Suprapubic skin (tissue), 4 donors: ENCODE measurements around the gene ZFP90.

Experiments used
- POLR2A ChIP-seq, 2 donors: fragments of 450-650 bp; IDR thresholded peaks; one replicate each; pipeline ENCODE4 v1.6.1; 2017; ENCODE audit warnings: antibody characterized with exemption in 2 of 2, mild to moderate bottlenecking in 2 of 2, moderate library complexity in 2 of 2
- POLR2AphosphoS5 ChIP-seq, 3 donors: sonication (generic); formaldehyde crosslinking; IDR thresholded peaks; one replicate each; pipeline ENCODE4 v1.6.1; 2017; ENCODE audit warnings: antibody characterized with exemption in 3 of 3
- TF ChIP-seq, protein P1 (sequence below), 2 donors: fragments of 200-600 bp in 1 of 2; fragments of 450-650 bp in 1 of 2; sonication (generic) in 1 of 2; IDR thresholded peaks; one replicate each; pipeline ENCODE4 v1.5.1; 2016 to 2019; ENCODE audit warnings: antibody characterized with exemption in 2 of 2, mild to moderate bottlenecking in 1 of 2, moderate library complexity in 1 of 2

DNA sequence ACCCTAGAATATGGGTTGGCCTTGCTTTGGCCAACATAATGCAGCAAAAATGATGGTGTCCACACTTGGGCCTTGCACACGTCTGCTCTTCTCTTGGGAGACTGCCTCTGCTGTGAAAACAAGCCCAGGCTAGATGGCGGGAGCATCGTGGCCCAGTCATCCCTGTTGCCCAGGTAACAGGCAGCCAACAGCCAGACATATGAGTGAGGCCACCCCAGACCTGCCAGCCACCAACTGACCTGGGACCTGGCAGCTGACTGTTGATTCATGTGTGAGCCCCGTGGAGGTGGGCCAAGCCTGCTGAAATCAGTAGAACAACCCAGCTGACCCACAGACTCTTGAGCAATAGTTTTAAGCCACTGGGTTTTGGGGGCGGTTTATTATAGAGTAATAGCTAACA lies 66.7 kb downstream of the ZFP90 start:
- TF ChIP-seq, protein P1, sequence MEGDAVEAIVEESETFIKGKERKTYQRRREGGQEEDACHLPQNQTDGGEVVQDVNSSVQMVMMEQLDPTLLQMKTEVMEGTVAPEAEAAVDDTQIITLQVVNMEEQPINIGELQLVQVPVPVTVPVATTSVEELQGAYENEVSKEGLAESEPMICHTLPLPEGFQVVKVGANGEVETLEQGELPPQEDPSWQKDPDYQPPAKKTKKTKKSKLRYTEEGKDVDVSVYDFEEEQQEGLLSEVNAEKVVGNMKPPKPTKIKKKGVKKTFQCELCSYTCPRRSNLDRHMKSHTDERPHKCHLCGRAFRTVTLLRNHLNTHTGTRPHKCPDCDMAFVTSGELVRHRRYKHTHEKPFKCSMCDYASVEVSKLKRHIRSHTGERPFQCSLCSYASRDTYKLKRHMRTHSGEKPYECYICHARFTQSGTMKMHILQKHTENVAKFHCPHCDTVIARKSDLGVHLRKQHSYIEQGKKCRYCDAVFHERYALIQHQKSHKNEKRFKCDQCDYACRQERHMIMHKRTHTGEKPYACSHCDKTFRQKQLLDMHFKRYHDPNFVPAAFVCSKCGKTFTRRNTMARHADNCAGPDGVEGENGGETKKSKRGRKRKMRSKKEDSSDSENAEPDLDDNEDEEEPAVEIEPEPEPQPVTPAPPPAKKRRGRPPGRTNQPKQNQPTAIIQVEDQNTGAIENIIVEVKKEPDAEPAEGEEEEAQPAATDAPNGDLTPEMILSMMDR (IDR thresholded peaks at IDR 0.05), result no peak
- TF ChIP-seq POLR2AphosphoS5 (IDR thresholded peaks at IDR 0.05) (no peak), POLR2A (IDR thresholded peaks at IDR 0.05) (no peak)
